GM18873 (cell line): ENCODE results near the gene FNDC1.
"Not testable (repeated sequence)": the region's sequence is repeated elsewhere in the genome, so short reads cannot be mapped to it uniquely, and the experiment has no call there.

Experiments
- ATAC-seq: cut with Tn5 transposase; IDR thresholded peaks from one replicate; pipeline ENCODE4 v1.9.1; 2021; ENCODE audit warnings: mild to moderate bottlenecking, moderate library complexity, moderate number of reproducible peaks; ENCODE audit not compliant: unreplicated experiment, low FRiP score

The FNDC1 gene

DNA sequence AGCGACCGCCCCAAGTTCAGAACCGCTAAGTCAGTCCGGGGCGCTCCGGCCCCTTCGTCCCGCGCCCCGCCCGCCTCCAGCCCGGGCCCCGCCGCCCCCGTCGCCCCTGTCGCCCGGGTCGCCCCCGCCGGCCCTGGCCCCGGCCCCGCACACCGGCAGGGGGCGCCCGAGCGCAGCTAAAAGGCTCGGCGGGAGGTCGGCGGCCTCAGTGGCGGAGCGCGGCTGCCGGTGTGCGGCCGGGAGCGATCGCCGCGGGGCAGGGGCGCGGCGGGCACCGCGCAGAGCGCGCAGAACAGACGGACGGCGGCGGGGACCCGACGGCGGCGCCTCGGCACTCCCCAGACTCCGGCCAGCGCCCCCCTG lies at the start of gene FNDC1:
Gene FNDC1 (plus strand): TSS at position 208 of the 363 bp plus-strand sequence. CDS start 197 bp downstream, outside the sequence.
- ATAC-seq: no peak

DNA sequence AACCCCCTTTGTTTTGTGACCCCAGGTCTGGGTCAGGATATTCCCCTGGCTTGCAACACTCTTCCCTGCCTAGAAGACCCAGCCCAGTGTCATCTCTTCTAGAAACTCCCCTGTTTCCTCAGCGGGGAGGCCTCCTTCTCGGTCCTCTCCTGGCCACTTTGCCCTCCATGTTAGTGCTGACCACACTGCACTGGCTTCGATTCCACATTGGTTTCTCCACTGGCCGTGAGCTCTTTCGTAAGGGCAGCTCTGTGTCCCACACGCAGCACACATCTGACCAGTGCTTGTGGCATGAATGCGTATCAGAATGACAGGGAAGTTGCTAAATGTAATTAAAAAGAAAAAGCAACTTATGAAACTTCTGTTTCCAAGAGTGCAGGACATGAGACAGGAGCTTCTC lies 49.4 kb upstream of the FNDC1 start:
- ATAC-seq: no peak

DNA sequence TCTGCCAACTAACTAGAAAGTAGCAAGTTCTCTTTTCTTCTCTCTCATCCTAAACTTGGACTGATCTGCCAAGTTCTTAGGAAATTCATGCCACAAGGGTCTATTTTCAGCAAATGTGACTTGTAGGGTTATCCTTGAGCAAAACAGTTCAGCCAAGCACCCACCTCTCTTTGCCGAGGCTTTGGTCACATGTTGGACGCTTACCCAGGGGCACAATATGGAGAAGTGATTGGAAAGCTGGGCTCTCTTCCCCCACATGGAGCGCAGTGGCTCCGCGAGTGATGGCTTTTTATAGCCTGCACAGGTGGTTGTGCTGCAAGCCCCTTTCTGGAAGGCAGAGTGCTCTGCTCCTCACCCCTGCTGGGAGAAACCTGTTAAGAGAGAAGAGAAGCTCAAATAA lies 47.7 kb upstream of the FNDC1 start:
- no peak for ATAC-seq

DNA sequence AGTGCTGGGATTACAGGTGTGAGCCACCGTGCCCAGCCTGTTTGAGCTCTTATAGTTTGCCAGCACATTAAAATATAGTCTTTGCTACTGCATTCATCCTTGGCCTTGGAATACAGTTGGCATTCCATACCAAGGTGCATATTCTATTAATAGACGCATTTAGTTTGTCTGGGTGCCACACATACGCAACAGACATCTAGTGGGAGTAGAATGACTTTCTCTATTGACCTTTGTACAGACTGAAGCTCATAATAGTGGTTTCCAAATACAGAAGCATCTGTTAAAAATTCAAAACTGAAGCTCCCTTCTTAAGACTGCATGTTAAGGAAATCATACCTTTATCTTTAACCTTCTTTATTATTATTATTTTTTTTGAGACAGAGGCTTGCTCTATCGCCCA lies 46.7 kb upstream of the FNDC1 start:
- ATAC-seq: no peak

DNA sequence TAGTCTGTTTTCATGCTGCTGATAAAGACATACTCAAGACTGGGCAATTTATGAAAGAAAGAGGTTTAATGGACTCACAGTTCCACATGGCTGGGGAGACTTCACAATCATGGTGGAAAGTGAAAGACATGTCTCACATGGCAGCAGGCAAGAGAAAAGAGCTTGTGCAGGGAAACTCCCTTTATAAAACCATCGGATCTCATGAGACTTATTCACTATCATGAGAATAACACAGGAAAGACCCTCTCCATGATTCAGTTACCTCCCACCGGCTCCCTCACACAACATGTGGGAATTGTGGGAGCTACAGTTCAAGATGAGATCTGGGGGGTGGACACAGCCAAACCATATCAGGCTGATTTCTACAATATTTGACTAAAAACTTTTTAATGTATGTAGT lies 45.4 kb upstream of the FNDC1 start:
- ATAC-seq: not testable (repeated sequence)

DNA sequence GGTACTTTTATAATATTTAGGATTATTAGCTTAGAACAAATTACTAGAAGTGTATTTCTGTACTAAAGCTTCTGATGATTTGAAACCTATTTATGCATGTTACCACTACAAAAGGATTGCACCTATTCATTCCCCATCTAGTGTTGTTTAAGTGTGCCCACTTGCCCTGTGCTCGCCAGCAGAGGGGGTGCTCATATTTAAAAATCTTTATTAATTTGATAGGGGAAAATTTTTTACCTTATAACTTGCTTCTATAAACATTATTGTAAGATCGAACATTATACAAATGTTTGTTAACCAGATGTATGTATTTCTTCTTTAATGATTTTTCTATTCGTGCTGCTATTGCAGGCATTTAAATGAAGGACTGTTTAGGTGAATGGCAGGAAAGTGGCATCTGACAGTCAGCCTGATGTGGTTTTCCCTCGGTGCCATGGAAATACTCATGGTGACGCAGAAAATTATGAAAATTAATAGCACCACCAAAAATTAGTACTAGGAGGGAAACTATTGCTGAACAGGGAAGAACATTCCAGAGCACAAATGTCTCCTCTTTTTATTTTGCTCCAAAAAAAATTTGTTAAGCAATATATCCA lies 44.1 kb upstream of the FNDC1 start:
- ATAC-seq: no peak

DNA sequence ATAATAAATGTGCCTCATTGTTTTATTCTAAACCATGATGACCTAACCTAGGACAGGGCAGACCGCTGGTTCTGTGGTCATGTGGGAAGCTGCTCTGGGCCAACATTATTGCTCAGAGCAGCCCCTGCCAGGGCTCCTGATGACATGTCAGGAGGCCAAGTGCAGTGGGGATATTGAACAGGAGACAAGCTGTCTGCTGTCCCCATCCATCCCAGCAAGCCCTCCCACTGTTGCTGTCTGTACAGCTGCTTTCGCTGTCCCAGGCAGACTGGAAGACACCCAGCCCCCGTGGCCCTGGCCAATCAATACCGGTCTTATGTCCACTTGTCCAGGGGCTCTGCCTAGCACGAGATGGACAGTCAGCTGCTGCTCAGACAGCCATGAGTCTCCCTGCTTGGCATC lies 43.2 kb upstream of the FNDC1 start:
- ATAC-seq: no peak

DNA sequence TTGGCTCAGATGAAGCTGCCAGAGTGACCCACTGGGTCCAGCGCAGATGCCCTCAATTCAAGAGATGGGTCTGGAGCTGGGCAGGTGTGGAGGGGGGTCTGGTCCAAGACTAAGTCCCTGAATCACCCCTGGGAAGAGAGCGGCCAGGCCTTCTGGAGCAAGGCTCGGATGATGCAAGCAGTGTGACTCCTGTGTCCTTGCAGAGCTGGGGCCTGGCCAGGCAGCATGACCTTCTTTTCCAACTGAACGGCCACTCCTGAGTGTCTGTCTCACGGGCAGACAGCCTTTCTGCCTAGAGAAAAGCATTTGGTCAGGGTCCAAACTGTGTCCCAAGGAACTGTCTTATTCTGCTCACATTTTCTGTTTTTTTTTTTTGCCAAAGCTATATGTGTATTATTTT lies 42.6 kb upstream of the FNDC1 start:
- no peak for ATAC-seq

DNA sequence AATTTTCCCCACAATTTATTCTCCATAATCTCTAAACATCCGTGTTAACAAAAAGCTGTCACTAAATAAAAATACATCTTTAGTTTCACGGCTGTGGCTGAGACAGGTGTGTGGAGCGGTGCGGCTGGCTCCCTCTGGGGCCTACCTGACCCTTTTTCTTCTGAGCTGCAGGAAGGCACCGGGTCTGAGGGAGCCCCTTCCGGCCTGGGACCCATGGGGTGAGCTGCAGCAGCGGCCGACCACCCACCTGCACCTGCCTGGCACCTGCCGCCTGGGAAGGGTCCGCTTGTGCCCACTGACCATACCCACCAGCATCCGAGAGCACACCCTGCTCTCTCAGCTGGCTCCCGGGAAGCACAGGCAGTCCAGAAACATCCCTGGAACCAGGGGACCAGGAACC lies 41.5 kb upstream of the FNDC1 start:
- no peak for ATAC-seq

DNA sequence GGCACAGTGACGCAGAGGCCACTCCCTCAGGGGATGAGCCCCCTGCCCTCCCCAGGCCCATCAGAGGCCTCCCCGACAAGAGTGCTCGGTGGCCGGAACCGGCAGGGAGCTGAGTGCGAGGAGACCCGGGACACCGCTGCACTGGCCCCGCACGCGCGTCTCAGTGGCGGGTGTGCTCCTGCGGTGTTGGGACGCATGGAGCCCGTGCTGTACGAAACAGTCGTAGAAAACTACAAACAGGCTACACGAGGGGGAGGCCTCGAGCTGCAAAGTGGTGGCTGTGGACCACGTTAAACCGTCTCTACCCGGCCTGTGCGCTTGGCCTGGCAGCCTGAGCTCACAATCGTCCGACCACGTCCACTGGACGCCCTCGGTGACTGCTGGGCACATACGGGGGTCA lies 40.2 kb upstream of the FNDC1 start:
- ATAC-seq: no peak

DNA sequence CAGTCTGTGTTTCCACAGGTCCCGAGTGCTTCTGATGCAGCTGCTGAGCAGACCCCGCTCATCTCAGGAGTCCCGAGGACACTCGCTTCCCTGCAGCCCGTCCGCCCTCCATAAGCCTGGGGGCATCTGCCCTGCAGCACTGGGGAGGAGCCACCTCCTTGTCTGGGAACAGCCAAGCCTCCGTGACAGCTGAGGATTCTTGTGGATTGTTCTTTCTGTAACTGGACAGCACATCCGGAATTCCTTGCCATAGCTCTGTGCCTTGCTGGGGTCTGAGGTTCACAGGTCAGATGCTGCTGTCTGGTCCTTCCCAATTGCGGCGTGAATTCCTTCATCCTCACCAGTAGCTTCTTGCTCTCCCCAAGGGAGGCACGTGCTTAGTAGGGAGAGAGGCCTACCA lies 38.4 kb upstream of the FNDC1 start:
- no peak for ATAC-seq

DNA sequence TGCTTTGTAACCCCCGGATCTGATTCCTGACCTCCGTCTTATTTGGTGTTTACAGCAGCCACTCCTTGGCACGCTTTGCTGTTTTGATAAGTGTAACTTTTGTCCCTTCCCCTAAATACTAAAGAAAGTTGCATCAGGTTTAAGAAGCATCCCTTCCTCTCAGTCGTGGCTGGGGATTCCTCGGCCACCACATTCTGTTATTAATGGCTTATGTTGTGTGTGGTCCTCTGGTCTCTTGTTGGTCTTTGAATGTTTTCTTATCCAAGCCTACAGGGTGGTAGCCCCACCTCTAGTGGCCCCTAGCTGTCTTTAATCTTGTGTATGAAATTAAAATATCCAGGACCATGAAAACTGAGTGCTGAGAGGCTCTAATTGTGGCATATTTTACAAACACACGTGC lies 37.5 kb upstream of the FNDC1 start:
- no peak for ATAC-seq

DNA sequence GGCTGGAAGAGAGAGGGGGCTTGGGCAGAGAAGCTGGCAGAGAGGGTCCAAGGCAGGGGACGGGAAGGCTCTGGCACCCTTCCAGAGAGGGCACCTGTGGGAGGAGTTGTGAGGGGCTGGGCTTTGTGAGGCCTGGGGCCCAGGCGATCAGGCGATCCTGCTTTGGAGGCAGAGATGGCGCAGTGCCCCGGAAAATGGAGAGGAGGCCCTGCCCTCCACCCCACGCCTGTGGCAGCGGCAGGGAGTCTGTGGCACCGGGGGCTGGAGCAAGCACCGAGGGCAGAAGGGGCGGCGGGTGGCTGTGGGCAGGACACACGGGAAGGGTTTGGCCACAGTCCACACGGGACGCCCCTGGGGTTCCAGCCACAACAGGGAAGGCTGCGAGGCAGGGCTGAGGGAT lies 36.5 kb upstream of the FNDC1 start:
- ATAC-seq: no peak

DNA sequence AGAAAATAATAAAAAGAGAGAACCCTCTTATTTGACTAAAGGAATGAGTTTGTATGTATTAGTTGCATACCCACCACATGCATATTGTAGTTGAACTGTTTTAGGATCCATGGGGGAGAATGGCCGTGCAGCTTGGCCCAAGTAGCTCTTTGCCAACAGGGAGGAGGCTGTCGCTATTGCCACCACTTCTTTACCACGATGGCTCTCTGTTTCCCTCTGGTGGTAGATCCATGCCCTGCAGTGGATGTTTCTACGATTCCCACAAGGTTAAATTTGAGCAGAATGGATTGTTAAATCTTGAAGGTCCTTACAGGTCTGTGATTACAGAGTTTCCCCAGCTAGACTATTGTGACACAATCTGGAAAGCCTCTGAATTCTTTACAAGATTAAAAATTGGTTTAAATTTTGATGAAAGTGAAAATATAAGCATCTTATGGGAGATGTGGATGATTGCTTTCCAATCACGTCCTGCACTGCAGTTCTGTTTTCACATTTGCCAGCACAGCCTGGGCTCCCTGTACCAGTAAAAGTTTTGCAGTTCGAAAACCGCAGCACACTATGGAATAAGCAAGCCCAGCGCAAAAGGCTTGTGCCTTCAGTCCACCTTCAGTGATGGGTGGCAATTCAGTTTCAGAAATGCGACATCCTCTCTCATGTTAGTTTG lies 34.4 kb upstream of the FNDC1 start:
- peak; percentile 63 for ATAC-seq

DNA sequence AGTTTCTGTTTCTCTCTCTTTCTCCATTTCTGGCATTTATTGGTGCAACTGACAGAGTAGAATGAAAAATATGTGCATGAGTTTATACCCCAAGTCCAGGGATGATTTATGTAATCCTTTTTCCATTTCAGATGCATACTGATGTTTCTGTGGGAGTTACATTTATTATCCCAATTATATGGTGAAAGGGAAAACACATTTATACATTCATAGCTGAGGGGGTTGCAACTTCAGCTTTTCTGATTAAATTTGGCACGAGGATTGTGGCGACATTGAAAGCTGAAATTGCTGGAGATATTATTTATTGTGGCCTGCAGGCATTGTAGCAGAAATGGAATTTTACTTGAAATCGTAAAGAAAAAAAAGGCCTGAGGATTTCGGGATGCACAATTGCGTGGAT lies 31.5 kb upstream of the FNDC1 start:
- no peak for ATAC-seq

DNA sequence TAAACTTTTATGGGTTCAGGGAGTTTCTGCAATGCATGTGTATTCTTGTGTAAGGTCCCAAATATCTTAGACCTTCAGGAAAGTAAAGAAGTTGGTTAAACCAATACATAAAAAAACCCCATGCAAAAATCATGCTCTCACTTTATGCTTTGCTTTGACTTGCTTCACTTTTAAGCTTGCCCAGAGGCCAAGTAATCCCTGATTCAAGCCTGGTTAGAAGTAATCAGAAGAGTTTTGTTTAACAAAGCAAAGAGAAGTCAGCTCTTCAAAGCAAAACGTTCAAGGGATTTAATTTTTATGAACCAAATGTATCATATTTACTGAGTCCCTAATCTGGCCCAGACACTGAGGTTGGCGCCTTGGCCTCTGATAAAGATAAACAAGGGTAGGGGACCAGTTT lies 26.7 kb upstream of the FNDC1 start:
- no peak for ATAC-seq

DNA sequence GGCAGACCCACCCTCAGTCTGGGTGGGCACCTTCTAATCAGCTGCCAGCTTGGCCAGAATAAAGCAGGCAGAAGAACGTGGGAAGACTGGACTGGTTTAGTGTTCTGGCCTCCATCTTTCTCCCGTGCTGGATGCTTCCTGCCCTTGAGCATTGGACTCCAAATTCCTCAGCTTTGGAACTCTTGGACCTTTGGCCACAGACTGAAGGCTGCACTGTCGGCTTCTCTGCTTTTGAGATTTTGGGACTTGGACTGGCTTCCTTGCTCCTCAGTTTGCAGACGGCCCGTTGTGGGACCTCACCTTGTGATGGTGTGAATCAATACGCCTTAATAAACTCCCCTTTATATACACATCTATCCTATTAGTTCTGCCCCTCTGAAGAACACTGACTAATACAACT lies 20.6 kb upstream of the FNDC1 start:
- no peak for ATAC-seq

DNA sequence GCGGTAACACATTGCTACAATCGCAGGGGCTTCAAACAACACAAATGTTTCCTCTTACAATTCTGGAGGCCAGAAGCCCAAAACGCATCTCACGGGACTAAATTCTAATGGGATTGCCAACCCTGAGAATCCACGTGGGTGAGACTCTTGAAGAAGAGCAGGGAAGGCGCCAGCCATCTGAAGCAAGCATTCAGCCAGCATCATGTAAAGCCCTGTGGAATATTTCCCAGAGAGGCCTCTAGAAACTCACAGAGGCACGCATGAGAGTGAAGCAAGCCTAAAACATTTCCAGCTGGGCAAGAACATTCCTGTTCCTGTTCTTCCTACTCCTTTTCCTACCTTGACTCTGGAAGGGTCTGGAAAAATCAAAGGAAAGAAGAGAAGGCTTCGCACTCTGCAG lies 19.6 kb upstream of the FNDC1 start:
- no peak for ATAC-seq

DNA sequence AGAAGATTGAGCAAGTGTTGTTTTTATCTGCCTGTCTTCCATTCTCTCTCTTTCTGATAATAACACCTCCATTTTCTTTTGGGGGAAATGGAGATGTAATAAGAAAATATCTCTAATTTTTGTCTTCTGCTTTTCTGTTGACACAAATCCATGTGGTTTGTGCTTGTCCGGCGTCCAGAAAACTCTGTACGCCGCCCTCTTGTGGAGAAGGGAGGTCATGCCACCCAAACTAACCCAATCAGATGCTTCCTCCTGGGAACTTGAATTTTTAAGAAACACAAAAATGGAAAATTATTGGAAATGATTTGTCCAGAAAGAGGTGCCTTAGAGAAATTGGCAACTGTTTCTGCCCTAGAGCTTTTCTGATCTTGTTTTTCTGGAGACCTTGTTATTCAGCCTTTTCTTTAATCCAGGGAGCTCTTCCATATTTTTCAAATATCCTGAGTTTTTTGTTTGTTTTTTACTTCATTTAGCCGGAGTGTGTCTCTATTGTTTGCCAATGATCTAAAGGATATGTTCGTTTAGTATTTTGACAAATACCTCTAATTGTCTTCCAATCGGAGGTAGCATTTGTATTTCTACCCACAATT lies 17.8 kb upstream of the FNDC1 start:
- ATAC-seq: no peak

DNA sequence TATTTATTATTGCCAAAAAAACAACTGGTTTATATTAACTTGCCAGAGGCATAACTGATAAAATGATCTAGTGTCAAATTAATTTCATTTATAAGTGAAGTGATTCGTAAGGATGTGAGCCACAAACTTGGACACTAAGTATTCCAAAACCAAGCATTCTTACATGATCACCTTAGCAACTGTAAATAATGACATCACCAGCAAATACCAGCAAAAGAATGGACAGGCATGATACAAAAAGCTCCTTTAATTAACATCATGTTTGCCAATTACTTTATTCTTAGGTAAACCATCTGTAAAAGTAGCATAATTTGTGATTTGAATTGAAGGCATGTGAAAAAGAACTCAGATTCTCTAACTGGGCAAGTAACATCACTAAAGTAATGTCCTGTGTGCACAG lies 17.2 kb upstream of the FNDC1 start:
- no peak for ATAC-seq

DNA sequence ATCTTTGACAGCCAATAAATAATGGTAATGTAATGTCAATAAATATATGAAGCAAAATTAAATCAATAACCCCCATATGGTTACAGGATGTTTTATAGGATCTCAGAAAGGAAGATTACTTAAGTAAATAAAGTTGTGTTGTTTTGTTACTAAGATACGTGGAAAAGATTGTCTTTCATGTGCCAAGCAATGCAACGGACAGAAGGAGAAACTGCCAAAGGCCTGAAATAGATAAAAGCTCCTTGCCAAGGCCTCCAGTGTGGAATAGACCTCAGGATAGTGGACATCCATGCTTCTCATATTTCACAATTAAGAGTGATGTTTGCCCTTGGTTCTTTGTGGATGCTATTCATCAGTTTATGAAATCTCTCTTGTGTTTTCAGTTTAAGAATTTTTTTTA lies 16.4 kb upstream of the FNDC1 start:
- no peak for ATAC-seq

DNA sequence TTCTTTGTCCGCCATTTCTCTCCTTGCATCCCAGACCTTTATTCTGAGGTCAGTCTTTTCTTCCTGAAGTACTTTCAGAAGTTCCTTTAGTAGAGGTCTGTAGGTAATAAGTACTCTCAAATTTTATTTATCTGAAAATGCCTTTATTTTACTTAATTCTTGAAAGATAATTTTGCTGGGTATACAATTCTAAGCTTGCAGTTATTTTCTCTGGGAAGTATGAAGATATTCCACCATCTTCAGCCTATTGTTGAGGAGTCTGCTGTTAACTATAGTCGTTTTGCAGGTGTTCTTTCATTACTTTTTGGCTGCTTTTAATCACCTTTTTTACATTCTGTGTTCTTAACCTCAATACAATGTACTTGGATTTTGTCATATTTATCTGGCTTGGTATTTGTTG lies 13.5 kb upstream of the FNDC1 start:
- no peak for ATAC-seq
